Measurements from ENCODE around the gene PCCB.

PCCB gene

GRCh38 chr3:136236109-136236508 lies 14.0 kb upstream of the PCCB start:
- TF ChIP-seq CTCF (IDR thresholded peaks at IDR 0.05; ENCODE audit: extremely low read depth, insufficient read depth, missing control alignments), result no peak
- in situ Hi-C loops (cut with MboI; ENCODE audit: low pct_unique_long_range_greater_than_20kb, low sequenced_read_pairs, unreplicated experiment), result no loop called here
- DNase-seq (ENCODE audit: low spot score), result no peak

- in situ Hi-C loops (cut with MboI; ENCODE audit: low pct_unique_long_range_greater_than_20kb, low sequenced_read_pairs, unreplicated experiment), result no loop called here
- DNase-seq (ENCODE audit: low spot score), result no peak
- no peak for TF ChIP-seq CTCF (IDR thresholded peaks at IDR 0.05; ENCODE audit: extremely low read depth, insufficient read depth, missing control alignments)
Measured at GRCh38 chr3:136237103-136237502, 13.0 kb upstream of the PCCB start.

- DNase-seq (ENCODE audit: low spot score), result no peak
- no peak for TF ChIP-seq CTCF (IDR thresholded peaks at IDR 0.05; ENCODE audit: extremely low read depth, insufficient read depth, missing control alignments)
- in situ Hi-C loops (cut with MboI; ENCODE audit: low pct_unique_long_range_greater_than_20kb, low sequenced_read_pairs, unreplicated experiment), result no loop called here
Measured at GRCh38 chr3:136237961-136238649, 12.0 kb upstream of the PCCB start.

- no peak for DNase-seq (ENCODE audit: low spot score)
- TF ChIP-seq CTCF (IDR thresholded peaks at IDR 0.05; ENCODE audit: extremely low read depth, insufficient read depth, missing control alignments), result no peak
- in situ Hi-C loops (cut with MboI; ENCODE audit: low pct_unique_long_range_greater_than_20kb, low sequenced_read_pairs, unreplicated experiment), result no loop called here
Measured at GRCh38 chr3:136239094-136239493, 11.0 kb upstream of the PCCB start.

- TF ChIP-seq CTCF (IDR thresholded peaks at IDR 0.05; ENCODE audit: extremely low read depth, insufficient read depth, missing control alignments), result no peak
- in situ Hi-C loops (cut with MboI; ENCODE audit: low pct_unique_long_range_greater_than_20kb, low sequenced_read_pairs, unreplicated experiment), result no loop called here
- no peak for DNase-seq (ENCODE audit: low spot score)
Measured at GRCh38 chr3:136245691-136246090, 4.4 kb upstream of the PCCB start.

- in situ Hi-C loops (cut with MboI; ENCODE audit: low pct_unique_long_range_greater_than_20kb, low sequenced_read_pairs, unreplicated experiment), result no loop called here
- no peak for TF ChIP-seq CTCF (IDR thresholded peaks at IDR 0.05; ENCODE audit: extremely low read depth, insufficient read depth, missing control alignments)
- no peak for DNase-seq (ENCODE audit: low spot score)
Measured at GRCh38 chr3:136247436-136247835, 2.7 kb upstream of the PCCB start.
